Measurements from ENCODE around the gene KRTAP23-1. TPM values are rescaled to one million over a fixed set of nuclear protein-coding genes. Genes with fewer than 3 reads are reported as not detected.

Gene KRTAP23-1
- total RNA-seq, 1 experiment from 2014 or later: not detected

DNA sequence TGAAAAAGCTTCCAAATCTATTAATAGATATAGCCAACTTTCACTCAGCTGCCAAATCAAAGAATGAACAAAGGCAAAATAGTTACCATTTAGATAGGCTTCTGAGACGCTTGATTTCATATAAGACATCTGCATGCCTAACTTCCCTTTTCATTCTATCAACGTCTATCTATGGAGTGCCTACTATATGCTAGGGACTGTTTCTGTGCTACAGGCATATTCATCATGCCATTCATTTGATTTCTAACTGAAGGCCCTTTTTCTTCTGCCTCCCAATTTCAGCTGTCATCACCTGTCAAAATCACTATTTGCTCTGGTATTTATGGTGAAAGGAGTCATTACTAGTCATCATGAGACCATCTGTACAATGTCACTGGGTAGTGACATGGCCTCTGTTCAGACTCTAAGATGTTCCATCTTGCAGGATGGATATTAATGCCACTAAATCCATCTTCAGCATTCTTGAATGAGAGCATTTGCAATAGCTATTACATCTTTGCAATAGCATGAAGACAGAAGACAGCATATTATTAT is 43.2 kb upstream of the KRTAP23-1 start (continued):
- TF ChIP-seq, protein P1, sequence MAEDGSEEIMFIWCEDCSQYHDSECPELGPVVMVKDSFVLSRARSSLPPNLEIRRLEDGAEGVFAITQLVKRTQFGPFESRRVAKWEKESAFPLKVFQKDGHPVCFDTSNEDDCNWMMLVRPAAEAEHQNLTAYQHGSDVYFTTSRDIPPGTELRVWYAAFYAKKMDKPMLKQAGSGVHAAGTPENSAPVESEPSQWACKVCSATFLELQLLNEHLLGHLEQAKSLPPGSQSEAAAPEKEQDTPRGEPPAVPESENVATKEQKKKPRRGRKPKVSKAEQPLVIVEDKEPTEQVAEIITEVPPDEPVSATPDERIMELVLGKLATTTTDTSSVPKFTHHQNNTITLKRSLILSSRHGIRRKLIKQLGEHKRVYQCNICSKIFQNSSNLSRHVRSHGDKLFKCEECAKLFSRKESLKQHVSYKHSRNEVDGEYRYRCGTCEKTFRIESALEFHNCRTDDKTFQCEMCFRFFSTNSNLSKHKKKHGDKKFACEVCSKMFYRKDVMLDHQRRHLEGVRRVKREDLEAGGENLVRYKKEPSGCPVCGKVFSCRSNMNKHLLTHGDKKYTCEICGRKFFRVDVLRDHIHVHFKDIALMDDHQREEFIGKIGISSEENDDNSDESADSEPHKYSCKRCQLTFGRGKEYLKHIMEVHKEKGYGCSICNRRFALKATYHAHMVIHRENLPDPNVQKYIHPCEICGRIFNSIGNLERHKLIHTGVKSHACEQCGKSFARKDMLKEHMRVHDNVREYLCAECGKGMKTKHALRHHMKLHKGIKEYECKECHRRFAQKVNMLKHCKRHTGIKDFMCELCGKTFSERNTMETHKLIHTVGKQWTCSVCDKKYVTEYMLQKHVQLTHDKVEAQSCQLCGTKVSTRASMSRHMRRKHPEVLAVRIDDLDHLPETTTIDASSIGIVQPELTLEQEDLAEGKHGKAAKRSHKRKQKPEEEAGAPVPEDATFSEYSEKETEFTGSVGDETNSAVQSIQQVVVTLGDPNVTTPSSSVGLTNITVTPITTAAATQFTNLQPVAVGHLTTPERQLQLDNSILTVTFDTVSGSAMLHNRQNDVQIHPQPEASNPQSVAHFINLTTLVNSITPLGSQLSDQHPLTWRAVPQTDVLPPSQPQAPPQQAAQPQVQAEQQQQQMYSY (CRISPR knock-in tag; IDR thresholded peaks at IDR 0.05): no peak
- TF ChIP-seq ERG (CRISPR knock-in tag; IDR thresholded peaks at IDR 0.05): no peak
- TF ChIP-seq, protein P2, sequence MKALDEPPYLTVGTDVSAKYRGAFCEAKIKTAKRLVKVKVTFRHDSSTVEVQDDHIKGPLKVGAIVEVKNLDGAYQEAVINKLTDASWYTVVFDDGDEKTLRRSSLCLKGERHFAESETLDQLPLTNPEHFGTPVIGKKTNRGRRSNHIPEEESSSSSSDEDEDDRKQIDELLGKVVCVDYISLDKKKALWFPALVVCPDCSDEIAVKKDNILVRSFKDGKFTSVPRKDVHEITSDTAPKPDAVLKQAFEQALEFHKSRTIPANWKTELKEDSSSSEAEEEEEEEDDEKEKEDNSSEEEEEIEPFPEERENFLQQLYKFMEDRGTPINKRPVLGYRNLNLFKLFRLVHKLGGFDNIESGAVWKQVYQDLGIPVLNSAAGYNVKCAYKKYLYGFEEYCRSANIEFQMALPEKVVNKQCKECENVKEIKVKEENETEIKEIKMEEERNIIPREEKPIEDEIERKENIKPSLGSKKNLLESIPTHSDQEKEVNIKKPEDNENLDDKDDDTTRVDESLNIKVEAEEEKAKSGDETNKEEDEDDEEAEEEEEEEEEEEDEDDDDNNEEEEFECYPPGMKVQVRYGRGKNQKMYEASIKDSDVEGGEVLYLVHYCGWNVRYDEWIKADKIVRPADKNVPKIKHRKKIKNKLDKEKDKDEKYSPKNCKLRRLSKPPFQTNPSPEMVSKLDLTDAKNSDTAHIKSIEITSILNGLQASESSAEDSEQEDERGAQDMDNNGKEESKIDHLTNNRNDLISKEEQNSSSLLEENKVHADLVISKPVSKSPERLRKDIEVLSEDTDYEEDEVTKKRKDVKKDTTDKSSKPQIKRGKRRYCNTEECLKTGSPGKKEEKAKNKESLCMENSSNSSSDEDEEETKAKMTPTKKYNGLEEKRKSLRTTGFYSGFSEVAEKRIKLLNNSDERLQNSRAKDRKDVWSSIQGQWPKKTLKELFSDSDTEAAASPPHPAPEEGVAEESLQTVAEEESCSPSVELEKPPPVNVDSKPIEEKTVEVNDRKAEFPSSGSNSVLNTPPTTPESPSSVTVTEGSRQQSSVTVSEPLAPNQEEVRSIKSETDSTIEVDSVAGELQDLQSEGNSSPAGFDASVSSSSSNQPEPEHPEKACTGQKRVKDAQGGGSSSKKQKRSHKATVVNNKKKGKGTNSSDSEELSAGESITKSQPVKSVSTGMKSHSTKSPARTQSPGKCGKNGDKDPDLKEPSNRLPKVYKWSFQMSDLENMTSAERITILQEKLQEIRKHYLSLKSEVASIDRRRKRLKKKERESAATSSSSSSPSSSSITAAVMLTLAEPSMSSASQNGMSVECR (CRISPR knock-in tag; IDR thresholded peaks at IDR 0.05; ENCODE audit: borderline replicate concordance): no peak
- no peak for TF ChIP-seq TP53 (CRISPR knock-in tag; IDR thresholded peaks at IDR 0.05)
- TF ChIP-seq ZNF281 (CRISPR knock-in tag; IDR thresholded peaks at IDR 0.05): no peak
- no peak for TF ChIP-seq ETV6 (CRISPR knock-in tag; IDR thresholded peaks at IDR 0.05)
- no peak for TF ChIP-seq CTCF (IDR thresholded peaks at IDR 0.05)
- TF ChIP-seq ZNF396 (CRISPR knock-in tag; IDR thresholded peaks at IDR 0.05; ENCODE audit: borderline replicate concordance): no peak
- TF ChIP-seq JAZF1 (CRISPR knock-in tag; IDR thresholded peaks at IDR 0.05): no peak

- POLR2A ChIA-PET: no interaction called here
- H3K4me1 Mint-ChIP-seq: peaks cover 4% of the 10 kb centered on the region
- TF ChIP-seq, protein P3, sequence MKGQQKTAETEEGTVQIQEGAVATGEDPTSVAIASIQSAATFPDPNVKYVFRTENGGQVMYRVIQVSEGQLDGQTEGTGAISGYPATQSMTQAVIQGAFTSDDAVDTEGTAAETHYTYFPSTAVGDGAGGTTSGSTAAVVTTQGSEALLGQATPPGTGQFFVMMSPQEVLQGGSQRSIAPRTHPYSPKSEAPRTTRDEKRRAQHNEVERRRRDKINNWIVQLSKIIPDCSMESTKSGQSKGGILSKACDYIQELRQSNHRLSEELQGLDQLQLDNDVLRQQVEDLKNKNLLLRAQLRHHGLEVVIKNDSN (CRISPR knock-in tag; IDR thresholded peaks at IDR 0.05): no peak
- TF ChIP-seq TP53 (CRISPR knock-in tag; IDR thresholded peaks at IDR 0.05) (no peak), SMAD3 (CRISPR knock-in tag; IDR thresholded peaks at IDR 0.05; ENCODE audit: borderline replicate concordance) (no peak), ATF3 (CRISPR knock-in tag; conservative IDR thresholded peaks at IDR 0.05) (no peak), ZBTB21 (CRISPR knock-in tag; IDR thresholded peaks at IDR 0.05; ENCODE audit: borderline replicate concordance) (no peak), CREM (CRISPR knock-in tag; IDR thresholded peaks at IDR 0.05) (no peak), ATF2 (CRISPR knock-in tag; IDR thresholded peaks at IDR 0.05; ENCODE audit: borderline replicate concordance, low read depth) (no peak)
- TF ChIP-seq, protein P4, sequence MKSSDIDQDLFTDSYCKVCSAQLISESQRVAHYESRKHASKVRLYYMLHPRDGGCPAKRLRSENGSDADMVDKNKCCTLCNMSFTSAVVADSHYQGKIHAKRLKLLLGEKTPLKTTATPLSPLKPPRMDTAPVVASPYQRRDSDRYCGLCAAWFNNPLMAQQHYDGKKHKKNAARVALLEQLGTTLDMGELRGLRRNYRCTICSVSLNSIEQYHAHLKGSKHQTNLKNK (CRISPR knock-in tag; IDR thresholded peaks at IDR 0.05): no peak
Measured at GRCh38 chr21:30382201-30382600, 33.8 kb upstream of the KRTAP23-1 start.

More at GRCh38 chr21:30382201-30382600, 33.8 kb upstream of the KRTAP23-1 start:
- no peak for DNase-seq (ENCODE audit: low spot score)
- no peaks in the 10 kb centered on the region for H3K27me3 Mint-ChIP-seq (ENCODE audit: low read depth)
- no peak for ATAC-seq
- no peak overlapping the region for H3K4me3 Mint-ChIP-seq
- CTCF ChIA-PET: no interaction called here
- H3K9me3 Mint-ChIP-seq: peaks cover 28% of the 10 kb centered on the region
- H3K36me3 Mint-ChIP-seq: peaks cover 6% of the 10 kb centered on the region; the same call in 1 of the 2 replicates
- no peak overlapping the region for H3K27ac Mint-ChIP-seq
